ENCODE data around the gene SMARCA1. TPM values are rescaled to one million over a fixed set of nuclear protein-coding genes. Genes with fewer than 3 reads are reported as not detected.
A peak's percentile ranks its signal among the peaks of the same experiment; 100 is the strongest.

Gene SMARCA1
- total RNA-seq, 2 experiments from 2014 or later: 0.19 TPM; not detected in 1

DNA sequence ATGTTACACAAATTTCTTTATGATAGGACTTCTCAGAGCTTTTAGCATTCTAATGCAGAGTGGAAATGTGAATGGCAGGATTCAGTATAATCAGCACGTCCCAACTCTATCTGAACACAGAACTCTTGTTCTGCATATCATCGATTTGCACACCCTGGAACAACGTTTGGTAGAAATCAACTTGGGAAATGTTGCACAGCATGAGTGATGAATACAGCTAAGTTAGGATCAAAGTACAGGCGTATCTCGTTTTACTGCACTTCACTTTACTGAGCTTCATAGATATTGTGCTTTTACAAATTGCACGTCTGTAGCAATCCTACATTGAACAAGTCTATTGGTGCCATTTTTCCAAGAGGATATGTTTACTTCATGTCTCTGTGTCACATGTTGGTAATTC, 70.8 kb downstream of the SMARCA1 start:
- Histone ChIP-seq H3K27ac (ENCODE audit: low read depth, low read length, poor library complexity, severe bottlenecking) (no peak overlapping the region), H3K4me2 (ENCODE audit: low read length) (no peak overlapping the region), H3K79me2 (ENCODE audit: insufficient read depth, low read depth, low read length) (no peaks in the 10 kb centered on the region), H3K9me2 (ENCODE audit: insufficient read depth, low read length) (no peaks in the 10 kb centered on the region), H2AFZ (ENCODE audit: low read length) (no peak overlapping the region), H3K4me1 (ENCODE audit: insufficient read depth, low read length, poor library complexity, severe bottlenecking) (no peaks in the 10 kb centered on the region), H3K9me3 (ENCODE audit: low read length) (no peaks in the 10 kb centered on the region), H3K4me3 (ENCODE audit: low read depth, low read length, poor library complexity, severe bottlenecking) (no peak overlapping the region), H3K36me3 (ENCODE audit: insufficient read depth, low read length) (no peaks in the 10 kb centered on the region), H4K20me1 (ENCODE audit: insufficient read depth, low read length) (no peaks in the 10 kb centered on the region)
- BruUV-seq (replicated peaks): no TSS peak
- intact Hi-C loops (cut with micrococcal nuclease; ENCODE audit: unreplicated experiment): no loop called here
- ChIA-PET CTCF (ENCODE audit: unreplicated experiment) (no interaction called here), POLR2A (no interaction called here)
- TF ChIP-seq, protein P1, sequence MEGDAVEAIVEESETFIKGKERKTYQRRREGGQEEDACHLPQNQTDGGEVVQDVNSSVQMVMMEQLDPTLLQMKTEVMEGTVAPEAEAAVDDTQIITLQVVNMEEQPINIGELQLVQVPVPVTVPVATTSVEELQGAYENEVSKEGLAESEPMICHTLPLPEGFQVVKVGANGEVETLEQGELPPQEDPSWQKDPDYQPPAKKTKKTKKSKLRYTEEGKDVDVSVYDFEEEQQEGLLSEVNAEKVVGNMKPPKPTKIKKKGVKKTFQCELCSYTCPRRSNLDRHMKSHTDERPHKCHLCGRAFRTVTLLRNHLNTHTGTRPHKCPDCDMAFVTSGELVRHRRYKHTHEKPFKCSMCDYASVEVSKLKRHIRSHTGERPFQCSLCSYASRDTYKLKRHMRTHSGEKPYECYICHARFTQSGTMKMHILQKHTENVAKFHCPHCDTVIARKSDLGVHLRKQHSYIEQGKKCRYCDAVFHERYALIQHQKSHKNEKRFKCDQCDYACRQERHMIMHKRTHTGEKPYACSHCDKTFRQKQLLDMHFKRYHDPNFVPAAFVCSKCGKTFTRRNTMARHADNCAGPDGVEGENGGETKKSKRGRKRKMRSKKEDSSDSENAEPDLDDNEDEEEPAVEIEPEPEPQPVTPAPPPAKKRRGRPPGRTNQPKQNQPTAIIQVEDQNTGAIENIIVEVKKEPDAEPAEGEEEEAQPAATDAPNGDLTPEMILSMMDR (conservative IDR thresholded peaks at IDR 0.05; ENCODE audit: low read length): no peak
- TF ChIP-seq EZH2phosphoT487 (IDR thresholded peaks at IDR 0.05; ENCODE audit: borderline replicate concordance, low read depth, low read length): no peak
- no peak for DNase-seq (ENCODE audit: low spot score)

- Histone ChIP-seq H3K4me3 (ENCODE audit: low read depth, low read length, poor library complexity, severe bottlenecking) (no peak overlapping the region), H2AFZ (ENCODE audit: low read length) (no peak overlapping the region), H3K9me3 (ENCODE audit: low read length) (no peaks in the 10 kb centered on the region), H3K79me2 (ENCODE audit: insufficient read depth, low read depth, low read length) (no peaks in the 10 kb centered on the region), H3K36me3 (ENCODE audit: insufficient read depth, low read length) (no peaks in the 10 kb centered on the region), H3K9me2 (ENCODE audit: insufficient read depth, low read length) (no peaks in the 10 kb centered on the region), H4K20me1 (ENCODE audit: insufficient read depth, low read length) (no peaks in the 10 kb centered on the region), H3K4me2 (ENCODE audit: low read length) (no peak overlapping the region), H3K4me1 (ENCODE audit: insufficient read depth, low read length, poor library complexity, severe bottlenecking) (no peaks in the 10 kb centered on the region), H3K27ac (ENCODE audit: low read depth, low read length, poor library complexity, severe bottlenecking) (no peak overlapping the region)
- intact Hi-C loops (cut with micrococcal nuclease; ENCODE audit: unreplicated experiment): no loop called here
- CTCF ChIA-PET (ENCODE audit: unreplicated experiment): no interaction called here
- POLR2A ChIA-PET: no interaction called here
- TF ChIP-seq, protein P1 (conservative IDR thresholded peaks at IDR 0.05; ENCODE audit: low read length): no peak
- TF ChIP-seq EZH2phosphoT487 (IDR thresholded peaks at IDR 0.05; ENCODE audit: borderline replicate concordance, low read depth, low read length): no peak
- DNase-seq (ENCODE audit: low spot score): no peak
- BruUV-seq (replicated peaks): no TSS peak
Measured at GRCh38 chrX:129450123-129450522, 73.2 kb downstream of the SMARCA1 start.

DNA sequence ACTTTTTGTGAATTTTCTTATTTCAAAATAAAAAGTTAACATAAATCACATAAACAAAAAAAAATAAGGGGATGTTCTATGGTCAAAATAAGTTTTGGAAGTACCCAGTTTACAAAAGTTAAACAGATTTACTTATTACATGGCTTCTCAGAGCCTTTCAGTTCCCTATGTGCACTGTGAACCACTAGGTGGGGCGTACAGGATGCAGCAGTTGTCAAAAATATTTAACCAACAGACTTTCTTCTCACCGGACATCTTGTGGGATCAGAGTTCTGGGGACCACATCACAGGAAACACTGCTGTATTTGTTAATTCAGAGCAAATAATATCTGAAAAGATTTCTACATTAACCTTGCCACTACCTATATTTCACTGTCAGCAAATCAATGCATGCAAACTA, 74.1 kb downstream of the SMARCA1 start:
- H3K9me3 ChIP-seq (ENCODE audit: low read length): no peaks in the 10 kb centered on the region
- no peak overlapping the region for H3K4me3 ChIP-seq (ENCODE audit: low read depth, low read length, poor library complexity, severe bottlenecking)
- DNase-seq (ENCODE audit: low spot score): no peak
- no peaks in the 10 kb centered on the region for H4K20me1 ChIP-seq (ENCODE audit: insufficient read depth, low read length)
- no peak overlapping the region for H2AFZ ChIP-seq (ENCODE audit: low read length)
- H3K4me2 ChIP-seq (ENCODE audit: low read length): no peak overlapping the region
- TF ChIP-seq, protein P1 (conservative IDR thresholded peaks at IDR 0.05; ENCODE audit: low read length): peak; percentile 43; the same call in 1 of the 2 replicates
- TF ChIP-seq EZH2phosphoT487 (IDR thresholded peaks at IDR 0.05; ENCODE audit: borderline replicate concordance, low read depth, low read length): no peak
- no TSS peak for BruUV-seq (replicated peaks)
- no peak overlapping the region for H3K27ac ChIP-seq (ENCODE audit: low read depth, low read length, poor library complexity, severe bottlenecking)
- intact Hi-C loops (cut with micrococcal nuclease; ENCODE audit: unreplicated experiment): no loop called here
- H3K36me3 ChIP-seq (ENCODE audit: insufficient read depth, low read length): no peaks in the 10 kb centered on the region
- ChIA-PET POLR2A (interaction anchor here (0.6 kb wide), 1 partner anchor 22 kb away, joined by 3 read pairs; no protein-coding TSS in a partner anchor), CTCF (ENCODE audit: unreplicated experiment) (no interaction called here)
- no peaks in the 10 kb centered on the region for H3K79me2 ChIP-seq (ENCODE audit: insufficient read depth, low read depth, low read length)
- H3K4me1 ChIP-seq (ENCODE audit: insufficient read depth, low read length, poor library complexity, severe bottlenecking): no peaks in the 10 kb centered on the region
- H3K9me2 ChIP-seq (ENCODE audit: insufficient read depth, low read length): no peaks in the 10 kb centered on the region

Measured in OCI-LY7 (cell line).